Gastrocnemius medialis (tissue), 4 donors: ENCODE results near the gene BIRC6.

ENCODE experiments used
- POLR2A ChIP-seq, 2 donors: fragments of 450-650 bp; IDR thresholded peaks; one replicate each; pipeline ENCODE4 v1.6.1; 2017; ENCODE audit warnings: antibody characterized with exemption in 2 of 2, mild to moderate bottlenecking in 2 of 2, moderate library complexity in 2 of 2
- TF ChIP-seq, protein P1 (sequence below), 5 experiments: fragments of 450-650 bp in 3 of 5; fragments of 200-600 bp in 2 of 5; sonication (generic) in 2 of 5; IDR thresholded peaks in 4 of 5; conservative IDR thresholded peaks in 1 of 5; 1 replicate in 4 of 5; 2 replicates in 1 of 5; pipeline ENCODE4 v1.5.1; 2016 to 2019; ENCODE audit warnings: antibody characterized with exemption in 5 of 5, mild to moderate bottlenecking in 3 of 5, moderate library complexity in 3 of 5

DNA sequence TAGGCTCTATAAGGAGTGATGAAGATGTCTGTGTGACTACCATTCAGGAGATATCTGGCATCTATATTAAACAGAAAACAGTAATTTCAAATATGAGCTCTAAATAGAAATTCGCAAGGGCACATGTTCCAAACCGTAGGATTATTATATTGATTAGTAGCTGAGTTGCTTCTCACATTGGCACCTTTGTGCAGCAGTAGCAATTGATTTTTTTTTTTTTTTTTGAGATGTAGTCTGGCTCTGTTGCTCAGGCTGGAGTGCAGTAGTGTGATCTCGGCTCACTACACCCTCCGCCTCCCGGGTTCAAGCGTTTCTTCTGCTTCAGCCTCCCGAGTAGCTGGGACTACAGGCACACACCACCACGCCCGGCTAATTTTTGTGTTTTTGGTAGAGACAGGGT, 12.4 kb downstream of the BIRC6 start:
- TF ChIP-seq, protein P1, sequence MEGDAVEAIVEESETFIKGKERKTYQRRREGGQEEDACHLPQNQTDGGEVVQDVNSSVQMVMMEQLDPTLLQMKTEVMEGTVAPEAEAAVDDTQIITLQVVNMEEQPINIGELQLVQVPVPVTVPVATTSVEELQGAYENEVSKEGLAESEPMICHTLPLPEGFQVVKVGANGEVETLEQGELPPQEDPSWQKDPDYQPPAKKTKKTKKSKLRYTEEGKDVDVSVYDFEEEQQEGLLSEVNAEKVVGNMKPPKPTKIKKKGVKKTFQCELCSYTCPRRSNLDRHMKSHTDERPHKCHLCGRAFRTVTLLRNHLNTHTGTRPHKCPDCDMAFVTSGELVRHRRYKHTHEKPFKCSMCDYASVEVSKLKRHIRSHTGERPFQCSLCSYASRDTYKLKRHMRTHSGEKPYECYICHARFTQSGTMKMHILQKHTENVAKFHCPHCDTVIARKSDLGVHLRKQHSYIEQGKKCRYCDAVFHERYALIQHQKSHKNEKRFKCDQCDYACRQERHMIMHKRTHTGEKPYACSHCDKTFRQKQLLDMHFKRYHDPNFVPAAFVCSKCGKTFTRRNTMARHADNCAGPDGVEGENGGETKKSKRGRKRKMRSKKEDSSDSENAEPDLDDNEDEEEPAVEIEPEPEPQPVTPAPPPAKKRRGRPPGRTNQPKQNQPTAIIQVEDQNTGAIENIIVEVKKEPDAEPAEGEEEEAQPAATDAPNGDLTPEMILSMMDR (IDR thresholded peaks at IDR 0.05 in 4 of 5, conservative IDR thresholded peaks at IDR 0.05 in 1 of 5), result no peak
- no peak for TF ChIP-seq POLR2A (IDR thresholded peaks at IDR 0.05)
